NAMALWA (cell line): ENCODE data around the gene NR4A1.

Experiments used
- DNase-seq: peaks from one replicate; pipeline ENCODE4 v3.0.0-alpha.2; 2015; ENCODE audit warnings: low spot score

NR4A1 gene

DNA sequence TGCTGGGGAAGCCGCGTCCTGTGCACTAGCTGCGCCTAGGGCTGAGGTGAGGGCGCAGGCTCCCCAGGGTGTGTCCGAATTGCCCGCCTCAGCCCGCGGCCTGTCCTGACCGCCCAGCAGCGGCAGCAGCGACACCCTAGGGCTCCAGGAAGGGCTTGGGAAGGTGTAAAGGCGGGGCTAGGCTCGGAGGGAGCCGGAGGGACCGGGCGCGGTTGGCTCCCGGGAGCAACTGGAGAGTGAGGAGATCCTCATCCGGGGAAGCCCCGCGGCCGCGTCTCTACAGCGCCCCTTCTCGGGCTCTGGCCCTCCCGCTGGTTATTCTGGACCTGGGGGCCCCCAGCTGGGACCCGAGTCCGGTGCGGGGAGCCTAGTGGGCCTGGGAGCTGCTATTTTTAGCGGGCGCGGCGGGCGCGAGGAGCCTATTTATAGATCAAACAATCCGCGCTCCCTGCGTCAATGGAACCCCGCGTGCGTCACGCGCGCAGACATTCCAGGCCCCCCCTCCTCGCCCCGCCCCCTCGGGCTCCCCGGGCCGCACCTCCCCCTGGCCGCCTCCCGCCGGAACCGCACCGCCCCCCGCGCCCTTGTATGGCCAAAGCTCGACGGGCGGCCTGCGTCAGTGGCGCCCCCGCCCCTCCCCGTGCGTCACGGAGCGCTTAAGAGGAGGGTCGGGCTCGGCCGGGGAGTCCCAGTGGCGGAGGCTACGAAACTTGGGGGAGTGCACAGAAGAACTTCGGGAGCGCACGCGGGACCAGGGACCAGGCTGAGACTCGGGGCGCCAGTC is at the start of gene NR4A1:
Gene NR4A1 (plus strand): TSS at position 685 of the 784 bp plus-strand sequence. CDS start 2,887 bp downstream, outside the sequence.
- DNase-seq: peak; percentile 94

DNA sequence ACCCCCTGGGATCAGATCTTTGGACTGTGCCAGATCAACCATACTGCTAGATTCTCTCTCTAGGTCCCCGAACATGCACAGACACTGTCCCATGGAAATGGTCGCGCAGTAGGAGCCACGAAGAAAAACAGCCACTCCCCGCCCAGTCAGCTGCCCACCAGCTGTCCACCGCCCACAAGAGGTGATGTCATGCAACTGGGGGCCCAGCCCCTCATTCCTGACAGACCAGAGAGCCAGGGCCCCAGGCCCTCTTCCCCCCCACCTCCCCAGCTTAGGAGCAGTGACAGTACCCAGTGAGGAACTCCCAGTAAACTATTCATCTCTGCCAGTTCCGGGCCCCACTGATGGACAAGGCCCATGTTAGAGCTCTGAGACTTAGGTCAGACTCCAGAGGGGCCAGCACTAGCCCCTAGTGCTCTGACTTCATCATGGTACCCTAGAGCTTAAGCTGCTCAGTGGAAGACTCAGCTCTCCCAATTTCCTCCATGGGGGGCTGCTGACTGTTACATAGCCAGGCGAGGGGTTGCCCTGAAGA is 48.2 kb upstream of the NR4A1 start:
- DNase-seq: no peak

DNA sequence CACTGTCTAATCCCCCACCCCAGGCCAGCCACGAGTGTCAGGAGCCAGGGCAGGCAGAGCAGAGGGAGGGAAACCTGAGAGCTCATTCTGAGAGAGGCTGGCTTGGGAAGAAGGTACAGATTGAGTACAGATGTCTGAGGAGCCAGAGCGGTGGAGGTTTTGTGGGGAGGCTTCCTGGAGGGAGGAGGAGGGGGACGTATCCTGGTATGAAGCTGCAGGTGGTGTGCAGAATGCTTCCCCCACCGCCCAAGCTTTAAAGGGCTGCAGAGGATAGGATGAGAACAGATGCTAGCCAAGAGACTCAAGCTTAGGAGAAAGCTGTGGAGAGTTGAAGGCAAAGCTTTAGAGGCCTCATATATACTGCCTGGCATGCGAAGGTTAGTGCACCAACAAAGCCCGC is 47.7 kb upstream of the NR4A1 start:
- no peak for DNase-seq

DNA sequence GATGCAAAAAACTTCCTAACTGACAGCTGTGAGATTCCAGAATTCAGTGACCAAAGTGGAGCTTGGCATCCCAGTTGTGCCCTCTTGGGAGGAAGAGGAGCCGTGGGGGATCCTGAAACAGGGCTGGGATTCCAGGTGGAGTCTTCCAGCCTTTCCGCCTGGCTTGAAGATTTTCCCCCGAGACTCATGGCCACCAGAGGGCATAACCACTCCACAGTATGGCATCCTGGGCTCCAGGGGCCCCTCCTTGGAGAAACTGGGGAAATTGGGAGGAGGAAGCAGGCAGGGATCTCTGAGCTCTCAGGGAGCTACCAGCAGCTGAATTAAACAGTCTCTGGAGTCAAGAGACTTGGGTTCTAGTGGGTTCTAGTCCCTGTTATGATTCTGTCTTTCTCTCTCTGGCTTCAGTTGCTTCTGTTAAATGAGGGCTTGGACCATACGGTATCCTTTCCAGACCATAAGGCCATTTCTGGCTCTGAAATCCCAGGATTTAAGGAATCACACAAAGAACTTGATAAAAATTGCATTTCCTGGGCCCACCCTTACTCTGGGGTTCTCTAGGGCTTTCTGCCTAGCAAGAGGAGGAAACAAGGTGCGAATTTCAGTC is 47.1 kb upstream of the NR4A1 start:
- DNase-seq: no peak

DNA sequence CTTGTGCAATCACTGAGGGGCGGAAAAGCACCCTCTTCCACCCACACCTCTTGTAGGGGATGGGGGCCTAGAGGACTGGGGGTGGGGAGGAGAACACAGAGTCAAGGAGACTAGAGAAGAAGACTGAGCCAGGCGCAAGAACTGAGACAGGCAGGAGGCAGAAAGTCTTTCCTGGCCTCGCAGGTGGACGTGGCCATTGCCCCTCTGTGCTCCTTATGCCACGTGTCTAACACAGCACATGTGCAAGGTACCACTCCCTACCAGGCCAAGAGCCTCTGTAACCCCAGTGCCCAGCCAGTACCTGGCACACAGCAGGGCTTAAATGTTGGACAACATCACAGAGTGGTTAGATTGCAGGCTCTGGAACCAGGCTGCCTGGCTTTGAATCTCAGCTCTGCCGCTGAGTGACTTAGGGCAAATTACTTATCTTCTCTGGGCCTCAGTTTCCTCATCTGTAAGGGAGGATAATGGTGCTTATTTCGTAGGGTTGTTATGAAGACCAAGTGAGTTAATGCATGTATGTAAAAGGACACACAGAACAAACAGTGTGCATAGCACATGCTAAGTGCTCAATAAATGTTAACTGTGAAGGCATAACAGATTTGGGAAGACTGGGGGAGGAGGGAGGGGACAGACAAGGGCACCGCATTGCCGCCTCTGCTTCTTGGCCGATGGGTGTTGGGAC is 45.9 kb upstream of the NR4A1 start:
- DNase-seq: no peak

DNA sequence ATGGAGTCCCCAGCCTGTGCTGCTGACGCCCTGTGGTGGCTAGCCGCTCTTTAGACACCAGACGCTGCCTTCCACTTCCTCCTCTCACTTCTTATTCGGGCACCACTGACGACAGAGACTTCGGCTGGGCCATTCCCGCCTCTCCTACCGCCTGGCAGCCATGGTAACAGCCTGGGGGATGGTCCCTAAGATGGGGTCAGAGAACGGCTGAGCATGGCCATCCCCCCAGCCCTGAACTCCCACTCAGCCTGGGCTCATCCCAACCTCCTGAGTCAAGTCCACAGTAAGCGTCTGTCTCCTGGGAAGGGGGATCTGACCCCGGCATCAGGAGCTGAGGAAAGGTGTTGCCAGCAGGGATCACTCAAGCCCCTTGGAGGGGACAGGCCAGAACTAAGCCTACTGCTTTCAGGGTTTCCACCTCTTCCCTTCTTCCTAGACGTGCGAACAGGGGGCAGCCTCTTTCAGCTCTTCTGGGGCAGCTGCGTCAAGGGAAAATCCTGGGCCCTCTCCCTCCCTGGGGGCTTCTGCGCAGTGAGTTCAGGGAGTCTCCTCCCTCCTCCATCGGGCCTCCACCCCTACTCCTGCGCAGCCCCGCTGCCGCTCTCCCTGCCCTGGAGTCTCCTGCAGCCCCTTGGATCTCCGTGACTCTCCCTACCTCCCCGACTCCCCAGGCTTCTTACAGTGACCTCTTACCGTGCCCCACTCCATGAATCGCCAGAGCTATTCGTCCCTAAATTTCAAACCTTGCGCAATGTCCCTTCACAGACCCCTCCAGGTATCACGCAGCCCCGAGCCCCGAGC is 45.1 kb upstream of the NR4A1 start:
- peak; percentile 28 for DNase-seq

DNA sequence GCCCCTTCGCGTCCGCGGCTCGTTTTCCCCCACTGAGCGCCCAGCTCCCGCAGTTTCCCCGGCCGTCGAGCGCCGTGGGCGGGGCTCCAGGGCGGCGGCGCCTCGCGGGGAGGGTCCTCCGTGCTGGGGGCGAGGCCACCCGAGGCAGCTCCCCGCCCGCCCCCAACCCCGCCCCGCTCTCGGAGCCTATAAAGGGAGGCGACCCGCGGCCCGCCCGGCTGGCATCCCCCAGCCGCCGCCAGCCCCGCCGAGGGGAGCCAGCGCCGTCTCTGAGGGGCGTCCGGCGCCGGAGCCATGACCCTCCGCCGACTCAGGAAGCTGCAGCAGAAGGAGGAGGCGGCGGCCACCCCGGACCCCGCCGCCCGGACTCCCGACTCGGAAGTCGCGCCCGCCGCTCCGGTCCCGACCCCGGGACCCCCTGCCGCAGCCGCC is 44.5 kb upstream of the NR4A1 start, which contains the start of gene TAMALIN:
Gene TAMALIN (plus strand): TSS at position 221 of the 432 bp plus-strand sequence. CDS start 74 bp downstream, at position 295.
- no peak for DNase-seq

DNA sequence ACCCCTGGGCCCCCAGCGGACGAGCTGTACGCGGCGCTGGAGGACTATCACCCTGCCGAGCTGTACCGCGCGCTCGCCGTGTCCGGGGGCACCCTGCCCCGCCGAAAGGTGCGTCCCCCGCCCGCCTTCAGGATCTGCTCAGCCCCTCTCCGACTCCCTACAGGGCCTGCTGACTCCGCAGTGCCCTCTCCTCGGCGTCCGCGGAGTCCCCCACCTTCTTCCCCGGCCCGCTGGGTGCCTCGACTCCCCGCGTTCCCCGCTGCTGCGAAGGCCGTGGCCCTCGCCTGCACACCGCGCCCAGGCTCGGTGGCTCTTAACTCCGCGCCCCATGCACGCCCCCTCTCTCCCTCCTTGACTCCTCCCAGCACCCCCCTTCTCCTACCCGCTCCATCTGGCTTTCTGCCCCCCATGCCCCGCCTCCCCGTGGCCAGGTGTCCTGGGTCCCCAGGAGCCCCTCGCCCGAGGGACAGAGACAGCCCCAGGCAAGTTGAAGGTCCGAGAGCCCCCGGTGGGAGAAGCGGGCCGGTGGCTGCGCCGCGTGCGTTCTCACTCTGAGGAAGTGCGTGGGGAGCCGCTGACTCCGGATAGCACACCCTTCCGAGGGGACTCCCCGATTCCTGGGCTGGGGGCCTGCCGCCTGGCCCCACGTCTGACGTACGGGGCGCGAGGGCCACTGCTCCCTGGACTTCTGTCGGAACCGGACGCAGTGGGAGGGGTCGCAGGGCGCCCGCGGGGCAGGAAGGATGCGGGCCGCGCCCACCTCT is 43.9 kb upstream of the NR4A1 start:
- DNase-seq: no peak

DNA sequence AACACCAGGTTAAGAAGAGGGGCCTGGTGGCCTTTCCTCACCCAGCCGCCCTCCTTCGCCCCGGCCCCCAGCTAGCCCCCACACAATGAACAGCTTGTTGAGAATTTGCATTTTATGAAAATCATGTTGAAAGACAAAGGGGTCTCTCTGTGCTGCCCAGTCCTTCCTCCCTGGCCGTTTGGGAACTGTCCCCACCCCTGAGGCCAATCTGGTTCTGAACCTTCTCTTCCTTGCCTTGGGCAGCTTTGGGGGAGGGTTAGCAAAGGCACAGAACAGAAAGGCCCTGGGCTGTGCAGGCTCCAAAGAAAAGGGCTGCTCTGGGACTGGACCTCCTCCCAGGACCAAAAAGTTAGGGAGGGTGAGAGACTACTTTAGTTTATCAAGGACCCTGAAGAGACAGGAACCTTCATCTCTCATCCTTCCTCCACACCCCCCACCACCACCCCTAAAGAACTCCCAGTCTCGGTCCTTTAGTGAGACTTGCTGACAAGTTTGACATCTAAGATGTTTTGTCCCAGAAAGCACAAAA is 43.2 kb upstream of the NR4A1 start:
- DNase-seq: no peak

DNA sequence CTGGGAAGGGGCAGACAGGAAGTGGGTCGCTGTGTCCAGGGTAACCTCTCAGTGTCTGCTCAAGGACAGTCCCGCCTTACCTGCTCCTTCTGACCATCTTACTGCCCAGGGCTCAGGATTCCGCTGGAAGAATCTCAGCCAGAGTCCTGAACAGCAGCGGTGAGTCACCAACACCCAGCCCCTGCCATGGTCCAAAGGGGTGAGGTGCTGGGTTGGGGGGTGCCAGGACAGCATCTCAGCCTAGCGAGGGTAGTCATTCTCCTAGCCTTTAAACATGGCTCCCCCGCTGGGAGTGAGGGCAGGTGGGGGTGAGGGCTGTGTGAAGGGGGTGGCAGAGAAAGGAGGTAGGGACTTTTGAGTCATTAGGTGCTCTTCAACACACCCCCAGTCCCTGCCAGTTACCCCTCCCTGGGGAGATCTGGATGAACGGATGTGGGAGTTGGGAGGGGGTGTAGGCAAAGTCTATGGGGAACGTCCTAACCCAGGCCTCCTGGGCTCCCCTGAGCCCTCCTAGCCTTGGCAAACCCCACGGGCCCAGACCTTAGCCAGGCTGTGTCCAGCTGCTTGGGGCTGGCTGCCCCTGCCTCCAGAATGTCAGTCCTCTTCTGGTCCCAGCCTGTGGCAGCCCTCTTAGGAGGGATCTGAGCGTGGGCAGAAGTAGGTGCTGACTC is 42.0 kb upstream of the NR4A1 start:
- no peak for DNase-seq

DNA sequence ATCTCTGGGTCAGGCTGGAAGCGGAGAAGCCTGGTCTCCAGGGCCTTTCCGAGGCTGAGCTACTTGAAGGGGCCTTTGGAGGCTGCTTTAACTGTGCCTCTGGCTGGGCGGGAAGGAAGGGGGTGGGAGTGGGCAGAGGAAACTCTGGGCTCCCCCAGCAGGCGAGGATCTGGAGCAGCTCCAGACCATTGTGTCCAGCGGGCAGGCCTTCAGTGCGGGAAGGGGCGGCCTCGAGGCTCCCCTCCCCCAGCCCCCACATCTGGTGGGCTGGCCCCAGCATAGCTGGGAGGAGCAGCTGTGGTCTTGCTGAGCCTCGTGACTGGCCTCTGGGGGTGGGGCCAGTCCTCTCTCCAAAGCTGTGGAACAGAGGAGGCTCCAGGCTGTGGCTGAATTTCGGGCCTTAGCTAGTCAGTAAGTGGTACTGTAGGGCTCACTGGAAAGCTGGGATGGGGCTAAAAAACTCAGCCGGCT is 41.1 kb upstream of the NR4A1 start:
- no peak for DNase-seq

DNA sequence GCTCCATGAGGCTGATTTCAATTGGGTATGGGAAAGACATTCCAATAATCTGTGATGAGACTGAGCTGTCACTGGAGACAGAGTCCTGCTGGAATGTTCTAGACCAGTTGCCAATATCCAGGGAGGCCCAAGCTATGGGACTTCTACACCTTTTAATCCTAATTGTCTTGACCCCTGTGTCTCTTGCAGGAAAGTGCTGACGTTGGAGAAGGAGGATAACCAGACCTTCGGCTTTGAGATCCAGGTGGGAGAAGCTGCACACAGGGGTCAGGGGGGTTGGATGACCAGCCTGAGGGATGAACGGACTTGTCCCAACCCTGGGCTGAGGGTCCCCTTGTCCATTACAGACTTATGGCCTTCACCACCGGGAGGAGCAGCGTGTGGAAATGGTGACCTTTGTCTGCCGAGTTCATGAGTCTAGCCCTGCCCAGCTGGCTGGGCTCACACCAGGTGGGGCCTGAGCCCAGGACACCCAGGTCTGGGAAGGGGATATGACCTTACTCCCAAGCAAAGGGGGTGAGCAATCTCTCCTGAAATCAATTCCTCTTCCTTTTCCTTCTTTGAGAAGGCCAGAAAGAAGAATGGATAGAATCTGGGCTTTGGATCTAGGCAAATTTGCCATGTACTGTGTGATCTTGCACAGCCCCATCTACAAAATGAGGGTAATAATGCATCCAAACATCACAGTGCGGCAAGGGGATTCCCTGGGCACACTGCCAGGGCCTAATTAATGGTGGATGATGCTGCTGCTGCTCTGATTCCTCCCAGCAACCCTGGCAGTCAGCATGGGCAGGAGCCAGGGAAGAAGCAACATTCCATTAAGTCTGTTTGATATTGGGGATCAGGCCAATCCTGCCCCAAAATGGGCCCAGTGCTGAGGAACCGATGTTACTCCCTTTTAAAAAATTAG is 40.3 kb upstream of the NR4A1 start:
- no peak for DNase-seq

DNA sequence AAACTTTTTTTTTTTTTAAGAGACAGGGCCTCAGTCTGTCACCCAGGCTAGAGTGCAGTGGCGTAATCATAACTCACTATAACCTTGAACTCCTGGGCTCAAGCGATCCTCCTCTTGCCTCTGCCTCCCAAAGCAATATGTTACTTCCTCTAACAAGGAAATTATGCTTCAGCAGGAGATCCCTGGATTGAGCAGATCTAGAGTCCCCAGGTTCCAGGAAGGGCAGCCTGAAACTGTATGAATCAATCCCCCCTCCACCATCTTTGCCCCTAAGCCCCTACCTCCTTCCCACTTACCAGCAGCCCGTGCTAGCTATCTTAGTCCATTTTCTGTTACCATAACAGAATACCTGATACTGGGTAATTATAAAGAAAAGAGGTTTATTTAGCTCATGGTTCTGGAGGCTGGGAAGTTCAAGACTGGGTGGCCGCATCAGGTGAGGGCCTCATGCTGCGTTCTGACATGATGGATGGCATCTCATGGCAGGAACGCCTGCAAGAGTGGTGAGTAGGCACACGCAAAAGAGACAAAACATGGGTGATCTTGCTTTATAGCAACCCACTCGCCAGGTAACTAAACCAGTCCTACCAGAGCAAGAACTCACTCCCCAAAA is 39.5 kb upstream of the NR4A1 start:
- DNase-seq: no peak

DNA sequence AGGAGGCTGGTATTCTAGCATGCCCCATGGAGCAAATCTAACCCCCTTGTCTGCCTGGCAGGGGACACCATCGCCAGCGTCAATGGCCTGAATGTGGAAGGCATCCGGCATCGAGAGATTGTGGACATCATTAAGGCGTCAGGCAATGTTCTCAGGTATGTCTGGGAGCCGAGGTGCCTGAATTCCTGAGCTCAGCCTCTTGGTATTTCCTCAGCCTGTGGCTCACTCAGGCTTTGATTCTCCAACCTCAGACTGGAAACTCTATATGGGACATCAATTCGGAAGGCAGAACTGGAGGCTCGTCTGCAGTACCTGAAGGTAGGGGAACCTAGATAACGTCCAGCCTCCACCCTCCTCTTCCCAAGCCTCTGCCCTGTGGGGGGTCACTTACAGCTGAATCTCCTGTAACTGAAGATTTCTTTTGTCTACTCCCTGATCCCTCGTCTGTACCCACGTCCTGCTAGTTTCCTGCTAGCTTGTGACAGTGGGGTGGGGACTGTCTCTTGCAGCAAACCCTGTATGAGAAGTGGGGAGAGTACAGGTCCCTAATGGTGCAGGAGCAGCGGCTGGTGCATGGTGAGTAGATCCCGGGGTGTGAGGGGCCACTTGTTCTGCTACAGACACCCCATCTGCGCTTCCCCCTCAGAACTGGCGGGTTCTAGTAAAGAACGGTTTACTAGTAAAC is 37.5 kb upstream of the NR4A1 start:
- DNase-seq: no peak

DNA sequence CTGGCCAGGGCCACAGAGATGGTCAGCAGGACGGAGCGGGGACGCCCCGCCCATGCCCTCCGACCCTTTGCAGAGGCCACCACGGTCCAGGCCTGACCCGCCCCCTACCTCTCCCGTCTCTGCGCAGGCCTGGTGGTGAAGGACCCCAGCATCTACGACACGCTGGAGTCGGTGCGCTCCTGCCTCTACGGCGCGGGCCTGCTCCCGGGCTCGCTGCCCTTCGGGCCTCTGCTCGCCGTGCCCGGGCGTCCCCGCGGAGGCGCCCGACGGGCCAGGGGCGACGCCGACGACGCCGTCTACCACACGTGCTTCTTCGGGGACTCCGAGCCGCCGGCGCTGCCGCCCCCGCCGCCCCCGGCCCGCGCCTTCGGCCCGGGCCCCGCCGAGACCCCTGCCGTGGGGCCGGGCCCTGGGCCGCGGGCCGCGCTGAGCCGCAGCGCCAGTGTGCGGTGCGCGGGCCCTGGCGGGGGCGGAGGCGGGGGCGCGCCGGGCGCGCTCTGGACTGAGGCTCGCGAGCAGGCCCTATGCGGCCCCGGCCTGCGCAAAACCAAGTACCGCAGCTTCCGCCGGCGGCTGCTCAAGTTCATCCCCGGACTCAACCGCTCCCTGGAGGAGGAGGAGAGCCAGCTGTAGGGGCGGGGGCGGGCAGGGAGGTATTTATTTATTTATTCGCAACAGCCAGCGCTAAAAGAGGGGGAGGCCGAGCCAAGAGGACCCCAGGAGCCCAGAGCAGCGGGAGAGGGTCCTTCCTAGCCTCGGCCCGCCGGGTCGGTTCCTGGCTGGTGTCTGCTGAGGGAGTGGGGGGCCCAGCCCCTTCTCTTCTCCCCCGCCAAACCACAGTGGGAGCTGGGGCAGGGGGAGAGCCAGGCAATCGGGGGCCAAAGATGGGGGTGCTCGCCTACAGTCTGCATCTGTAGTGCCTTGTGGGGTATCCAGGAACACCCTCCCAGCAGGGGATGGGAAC is 36.4 kb upstream of the NR4A1 start:
- DNase-seq: no peak

DNA sequence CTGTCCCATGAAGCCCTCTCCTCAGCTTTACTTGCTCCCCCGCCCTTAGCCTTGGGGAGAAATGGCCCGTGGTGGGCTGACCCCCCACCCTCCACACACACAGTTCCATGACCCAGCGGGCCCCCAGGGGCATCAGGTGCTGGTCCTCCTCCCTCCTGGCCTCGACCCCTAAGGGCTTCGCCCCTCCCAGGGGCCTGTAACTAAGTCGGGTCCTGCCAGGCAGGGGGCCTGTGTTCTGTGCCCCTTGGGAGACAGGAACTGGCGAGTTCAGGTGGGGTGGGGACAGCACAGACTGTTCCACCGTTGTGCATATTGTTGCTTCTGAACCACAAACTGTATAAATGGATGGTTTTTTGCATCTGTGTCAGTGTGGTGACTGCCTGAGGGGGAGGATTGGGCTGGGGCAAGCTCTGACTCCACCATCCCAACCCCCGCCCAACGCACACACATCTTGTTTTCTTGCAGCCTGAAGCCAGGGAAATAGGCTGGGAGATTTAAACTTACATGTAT is 35.7 kb upstream of the NR4A1 start:
- DNase-seq: no peak
